DMS114 treated with DMSO at 0.1 percent for 48 hours (cell line): ENCODE results near the gene TGFBR3L.
"Not testable (repeated sequence)": the region's sequence is repeated elsewhere in the genome, so short reads cannot be mapped to it uniquely, and the experiment has no call there.

Experiments
- DNase-seq: peaks from one replicate; lab custom pipeline; 2025; ENCODE audit not compliant: unreplicated experiment; lab: John Stamatoyannopoulos, UW

Gene TGFBR3L

DNA sequence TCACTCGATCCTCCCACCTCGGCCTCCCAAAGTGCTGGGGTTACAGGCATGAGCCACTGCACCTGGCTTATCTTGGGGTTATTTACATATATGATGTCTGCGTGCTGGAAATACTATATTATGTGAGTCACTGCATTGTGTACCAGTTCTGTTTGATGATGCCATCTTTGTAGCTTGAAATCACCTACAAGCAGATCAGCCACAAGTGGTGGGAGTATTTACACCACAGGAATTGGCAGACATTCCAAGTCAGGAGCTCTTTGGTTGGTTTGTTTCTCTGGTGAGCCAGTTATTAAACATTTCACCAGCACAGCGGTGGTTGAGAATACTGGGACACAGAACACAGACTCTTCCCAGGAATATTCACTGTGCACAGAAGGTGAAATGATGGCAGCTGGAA is 33.3 kb downstream of the TGFBR3L start:
- no peak for DNase-seq

DNA sequence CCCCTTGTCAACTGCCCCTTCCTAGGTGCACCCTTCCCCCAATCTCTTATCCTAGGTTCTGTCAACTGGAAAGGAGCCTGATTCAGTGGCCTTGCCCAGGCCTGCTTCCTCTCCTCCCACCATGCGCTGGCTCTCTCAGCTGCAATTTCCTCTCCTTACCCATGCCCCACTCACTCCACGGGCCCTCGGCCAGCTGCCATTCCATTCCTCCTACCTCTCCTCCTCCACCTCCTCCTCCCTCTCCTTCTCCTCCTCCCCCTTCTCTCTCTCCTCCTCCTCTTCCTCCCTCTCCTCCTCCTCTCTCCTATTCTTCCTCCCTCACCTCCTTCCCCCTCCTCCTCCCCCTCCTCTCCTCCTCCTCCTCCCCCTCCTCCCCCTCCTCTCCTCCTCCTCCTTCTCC is 38.4 kb downstream of the TGFBR3L start:
- DNase-seq = no peak

DNA sequence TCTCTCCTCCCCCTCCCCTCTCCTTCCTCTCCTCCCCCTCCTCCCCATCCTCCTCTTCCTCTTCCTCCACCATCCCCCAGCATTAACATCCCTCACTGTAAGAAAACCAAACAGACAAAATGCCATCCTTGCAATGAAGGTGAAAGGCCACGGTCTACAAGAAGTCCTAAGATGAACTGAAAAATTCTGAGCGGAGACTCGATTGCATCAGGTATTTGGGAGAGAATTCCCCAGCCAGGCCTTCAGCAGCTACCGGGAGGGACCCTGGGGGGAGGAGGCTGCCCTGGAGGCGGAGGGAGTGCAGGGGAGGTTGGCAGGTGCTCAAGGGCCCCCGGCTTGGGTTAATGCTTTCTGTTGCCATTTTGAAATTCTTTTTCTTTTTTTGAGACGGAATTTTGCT is 38.9 kb downstream of the TGFBR3L start:
- no peak for DNase-seq

DNA sequence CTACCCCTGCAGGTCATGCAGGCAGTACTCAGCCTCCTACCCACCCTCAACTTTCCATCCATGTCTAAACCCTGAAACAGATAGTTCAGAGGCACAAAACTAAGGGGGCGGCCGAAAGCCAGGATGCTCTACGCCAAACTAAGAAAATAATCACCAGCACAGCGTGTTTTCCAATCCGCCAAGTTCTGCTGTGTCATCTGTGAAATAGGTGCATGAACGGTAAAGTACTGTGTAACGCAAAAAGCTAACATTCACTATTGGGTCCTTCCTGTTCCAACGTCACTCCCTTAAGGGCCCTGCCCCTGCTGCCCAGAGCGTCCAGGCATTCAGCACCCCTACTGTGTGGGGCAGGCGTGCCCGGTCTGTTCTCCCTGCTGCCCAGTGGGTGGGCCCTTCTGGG is 41.1 kb downstream of the TGFBR3L start:
- no peak for DNase-seq

DNA sequence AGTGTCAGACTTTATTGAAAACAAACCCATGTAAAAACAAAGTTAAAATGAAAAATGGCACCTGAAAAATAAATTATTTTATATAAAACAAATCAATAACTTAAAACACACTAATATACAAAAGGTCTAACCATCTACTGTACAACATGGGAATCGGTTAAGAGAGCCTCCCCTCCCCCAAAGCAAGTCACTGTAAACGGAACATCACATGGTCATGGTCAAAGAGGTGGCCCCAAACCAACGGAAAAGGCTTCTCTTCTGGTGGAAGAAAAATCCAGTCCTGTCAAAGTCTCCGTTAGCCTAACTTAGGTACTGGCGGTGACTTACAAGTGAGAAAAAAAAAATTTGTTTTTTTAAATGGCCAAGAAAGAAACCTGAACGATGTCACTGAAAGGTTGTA is 44.6 kb downstream of the TGFBR3L start:
- no peak for DNase-seq

DNA sequence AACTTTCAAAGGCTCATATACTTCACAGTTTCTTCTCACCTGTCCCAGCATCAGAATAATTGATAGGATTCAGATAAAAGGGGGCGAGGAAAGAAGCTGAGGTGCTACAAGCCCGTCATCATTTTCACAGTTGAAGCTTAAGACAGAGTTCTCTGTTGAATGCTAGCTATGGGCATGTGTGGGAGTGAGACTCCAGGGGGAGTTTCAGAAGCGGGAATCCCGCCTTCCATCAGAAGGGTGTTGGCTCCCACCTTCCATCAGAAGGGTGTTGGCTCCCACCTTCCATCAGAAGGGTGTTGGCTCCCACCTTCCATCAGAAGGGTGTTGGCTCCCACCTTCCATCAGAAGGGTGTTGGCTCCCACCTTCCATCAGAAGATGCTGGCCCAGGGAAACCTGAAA is 46.5 kb downstream of the TGFBR3L start:
- DNase-seq = not testable (repeated sequence)

DNA sequence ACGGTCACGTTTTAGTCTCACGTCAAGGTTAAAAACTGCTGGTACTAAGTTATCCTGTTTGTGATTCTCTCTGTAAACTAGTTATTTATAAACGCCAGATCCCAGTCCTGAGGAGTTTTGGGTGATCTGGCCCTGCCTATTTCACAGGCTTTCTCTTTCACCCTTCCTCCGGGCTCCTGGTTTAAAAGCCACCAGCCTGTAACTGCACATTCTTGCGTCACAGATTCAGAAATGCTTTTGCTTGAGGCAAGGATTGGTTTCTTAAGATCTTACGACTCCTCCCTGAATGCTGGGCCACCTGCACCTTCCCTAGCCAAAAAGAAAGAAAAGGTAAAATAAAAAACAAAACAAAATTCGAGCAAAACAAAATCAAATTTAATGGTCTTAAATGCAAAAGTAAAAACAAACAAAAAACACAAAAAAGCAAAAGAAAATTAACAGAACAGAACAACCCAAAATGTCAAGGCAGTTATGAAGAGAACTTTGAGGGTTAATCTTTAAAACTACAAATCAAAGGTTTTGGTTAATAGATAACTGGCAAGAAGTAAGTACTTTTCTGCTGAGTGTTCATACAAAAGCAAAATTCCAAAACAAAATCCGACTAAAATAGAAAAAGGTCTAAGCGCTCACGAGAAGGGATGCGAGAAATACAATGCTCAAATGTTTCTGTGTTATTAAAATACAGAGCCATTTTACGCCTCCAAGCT is 47.4 kb downstream of the TGFBR3L start:
- DNase-seq = no peak

DNA sequence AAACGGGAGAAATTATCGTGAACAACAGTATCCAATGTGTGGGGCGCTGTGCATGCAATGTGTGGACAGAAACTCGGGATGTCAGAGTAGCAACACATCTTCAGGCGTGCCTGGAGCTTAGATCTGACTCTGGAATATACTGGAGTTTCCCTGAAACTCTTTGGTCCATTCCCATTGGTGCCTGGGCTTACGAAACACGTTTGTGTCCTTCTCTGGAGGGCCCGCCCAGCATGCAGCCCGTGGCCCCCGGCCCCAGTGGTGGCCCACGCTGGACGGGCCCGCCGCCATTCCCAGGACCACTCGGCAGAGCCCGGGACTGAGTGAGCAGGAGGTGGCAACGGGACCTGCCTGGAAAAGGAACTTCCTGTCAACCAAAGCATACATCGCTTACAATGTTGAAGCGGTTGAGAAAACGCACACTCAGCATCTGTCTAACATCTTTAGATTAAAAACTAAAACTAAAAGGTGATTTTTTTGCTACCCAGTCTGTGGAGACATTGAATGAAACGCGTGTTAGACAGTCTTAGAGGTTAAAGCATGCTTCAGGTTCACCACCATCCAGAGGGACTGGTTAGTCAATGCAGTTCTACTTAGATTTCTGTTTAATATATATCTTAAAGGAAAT is 48.1 kb downstream of the TGFBR3L start:
- DNase-seq = no peak

DNA sequence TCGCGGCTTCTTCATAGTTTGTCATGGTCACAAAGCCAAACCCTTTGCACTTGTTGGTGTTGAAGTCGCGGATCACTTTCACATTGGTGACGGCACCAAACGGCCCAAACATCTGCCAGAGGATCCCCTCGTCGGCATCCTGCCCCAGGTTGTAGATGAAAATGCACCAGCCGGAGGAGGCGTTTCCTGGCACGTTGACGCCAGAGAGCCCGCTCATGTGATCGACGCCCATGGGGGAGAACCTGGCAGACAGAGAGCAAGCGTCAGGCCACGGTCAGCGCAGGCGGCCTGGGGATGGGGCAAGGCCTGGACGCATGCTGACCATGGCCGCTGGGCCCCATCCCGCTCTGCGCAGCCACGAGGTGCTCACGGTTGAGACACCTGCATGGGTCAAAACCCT is 48.9 kb downstream of the TGFBR3L start:
- no peak for DNase-seq

DNA sequence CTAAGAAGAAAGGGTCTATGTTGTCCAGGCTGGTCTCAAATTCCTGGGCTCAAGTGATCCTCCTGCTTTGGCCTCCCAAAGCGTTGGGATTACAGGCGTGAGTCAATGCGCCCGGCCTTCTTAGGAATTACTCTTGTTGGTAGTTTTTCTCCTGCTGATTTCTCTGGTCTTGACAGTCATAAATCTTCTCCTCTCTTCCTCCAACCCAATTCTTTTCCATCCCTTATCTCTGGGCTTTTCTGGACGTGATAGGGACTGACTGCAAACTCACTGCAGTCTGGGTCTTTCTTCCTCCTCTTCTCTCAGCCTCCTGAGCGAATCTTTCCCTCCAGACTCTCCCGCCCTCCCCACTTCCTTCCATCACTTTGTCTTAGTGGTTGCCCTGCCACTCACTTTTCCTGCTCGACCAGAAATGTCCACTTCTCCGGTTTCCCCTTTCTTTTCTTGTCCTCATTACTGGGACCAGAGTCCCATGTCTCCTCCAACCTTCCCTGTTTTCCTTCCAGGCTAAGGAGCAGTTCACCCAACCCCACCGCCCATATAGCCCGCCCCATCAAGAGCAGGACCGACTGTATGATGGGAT is 50.7 kb downstream of the TGFBR3L start:
- DNase-seq = no peak

DNA sequence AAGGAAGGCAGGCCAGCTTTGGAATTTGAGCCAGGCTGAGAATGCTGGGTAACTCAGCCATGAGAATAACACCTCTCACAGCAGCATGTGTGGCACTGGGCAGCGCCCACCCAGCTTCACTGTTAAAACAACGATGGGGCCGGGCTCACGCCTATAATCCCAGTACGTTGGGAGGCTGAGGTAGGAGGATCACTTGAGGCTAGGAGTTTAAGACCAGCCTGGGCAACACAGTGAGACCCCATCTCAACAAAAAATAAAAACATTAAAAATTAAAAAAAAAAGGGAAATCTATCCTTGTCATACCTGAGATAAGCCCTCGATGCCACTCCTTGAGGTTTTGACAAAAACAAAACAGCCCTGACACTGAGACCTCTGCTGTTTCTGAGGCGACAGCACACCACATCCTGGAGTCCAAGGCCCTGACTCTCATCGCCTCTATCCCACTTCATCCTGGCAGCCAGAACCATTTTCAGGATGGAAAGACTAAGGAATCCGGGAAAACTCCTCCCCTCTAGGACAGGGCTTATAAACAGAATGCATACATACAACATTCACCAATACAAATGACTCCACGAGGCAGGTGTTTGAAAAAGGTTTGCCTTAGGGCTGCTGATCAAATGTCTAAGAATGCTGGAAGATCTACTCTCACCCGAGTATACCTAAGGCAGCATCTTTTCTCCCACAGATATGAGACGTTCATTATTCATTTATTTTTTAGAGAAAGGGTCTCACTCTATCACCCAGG is 51.5 kb downstream of the TGFBR3L start:
- DNase-seq = no peak

DNA sequence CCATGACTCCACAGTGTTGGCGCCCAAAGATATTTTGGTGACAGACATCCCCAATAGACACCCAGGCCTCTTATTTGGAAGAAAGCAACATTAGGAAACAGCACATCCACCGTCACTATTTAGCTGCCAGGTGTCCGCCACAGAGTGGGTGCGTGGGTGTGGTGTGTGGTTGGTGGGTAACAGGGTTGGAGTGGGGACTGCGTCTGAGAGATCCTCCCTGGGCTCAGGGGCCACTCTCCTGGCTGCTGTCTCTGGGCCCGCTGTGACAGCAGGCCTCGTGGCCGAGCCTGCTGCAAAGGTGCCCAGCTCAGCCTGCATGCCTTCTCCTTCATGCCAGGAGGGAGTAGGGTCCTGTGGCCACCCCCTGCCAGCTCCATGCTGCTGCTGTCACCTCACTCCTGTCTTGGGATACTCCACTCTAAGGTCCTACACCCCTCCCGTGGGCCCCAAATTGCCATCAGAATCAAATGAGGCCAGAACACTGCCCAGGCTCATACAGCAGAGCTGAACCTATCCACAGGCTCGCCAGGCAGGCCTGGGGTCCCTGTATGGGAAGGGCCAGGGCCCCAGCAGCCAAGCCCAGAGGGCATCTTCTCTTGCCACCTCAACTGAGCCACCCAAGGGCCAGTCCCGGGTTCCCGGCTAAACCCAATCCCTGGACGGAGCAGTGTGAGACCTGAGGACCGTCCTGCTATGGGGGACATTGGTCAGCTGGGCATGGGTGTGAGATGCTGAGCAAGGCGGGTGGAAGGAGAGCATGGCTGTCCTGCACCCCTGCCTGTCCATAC is 53.6 kb downstream of the TGFBR3L start:
- no peak for DNase-seq
